ENCODE measurements around the gene DCHS2. TPM values are rescaled to one million over a fixed set of nuclear protein-coding genes. Genes with fewer than 3 reads are reported as not detected.

DCHS2 gene
- total RNA-seq, 1 donor, result under 0.01 TPM

- DNase-seq (ENCODE audit: low read depth), result peak; percentile 63
- TF ChIP-seq CTCF (IDR thresholded peaks at IDR 0.05; ENCODE audit: insufficient read depth, low read depth, low read length), result no peak
- H3K4me3 ChIP-seq (ENCODE audit: low read depth, low read length), result no peak overlapping the region
These were observed 286.1 kb downstream of the DCHS2 start for GRCh38 chr4:154205471-154205870.

- H3K4me3 ChIP-seq (ENCODE audit: low read depth, low read length), result no peak overlapping the region
- no peak for DNase-seq (ENCODE audit: low read depth)
- TF ChIP-seq CTCF (IDR thresholded peaks at IDR 0.05; ENCODE audit: insufficient read depth, low read depth, low read length), result no peak
These were observed 296.9 kb downstream of the DCHS2 start for GRCh38 chr4:154194649-154195048.

GRCh38 chr4:154192585-154192984 lies 299.0 kb downstream of the DCHS2 start:
- no peak overlapping the region for H3K4me3 ChIP-seq (ENCODE audit: low read depth, low read length)
- no peak for TF ChIP-seq CTCF (IDR thresholded peaks at IDR 0.05; ENCODE audit: insufficient read depth, low read depth, low read length)
- no peak for DNase-seq (ENCODE audit: low read depth)

GRCh38 chr4:154189346-154189745 lies 302.3 kb downstream of the DCHS2 start:
- H3K4me3 ChIP-seq (ENCODE audit: low read depth, low read length), result no peak overlapping the region
- DNase-seq (ENCODE audit: low read depth), result no peak
- no peak for TF ChIP-seq CTCF (IDR thresholded peaks at IDR 0.05; ENCODE audit: insufficient read depth, low read depth, low read length)

GRCh38 chr4:154186888-154187287 lies 304.7 kb downstream of the DCHS2 start:
- TF ChIP-seq CTCF (IDR thresholded peaks at IDR 0.05; ENCODE audit: insufficient read depth, low read depth, low read length), result no peak
- no peak overlapping the region for H3K4me3 ChIP-seq (ENCODE audit: low read depth, low read length)
- DNase-seq (ENCODE audit: low read depth), result no peak

GRCh38 chr4:154186035-154186434 lies 305.6 kb downstream of the DCHS2 start:
- DNase-seq (ENCODE audit: low read depth), result no peak

More at GRCh38 chr4:154186035-154186434, 305.6 kb downstream of the DCHS2 start:
- H3K4me3 ChIP-seq (ENCODE audit: low read depth, low read length), result no peak overlapping the region
- TF ChIP-seq CTCF (IDR thresholded peaks at IDR 0.05; ENCODE audit: insufficient read depth, low read depth, low read length), result no peak

All from fibroblast of villous mesenchyme (primary cell).